IPS-20b (cell line): ENCODE results near the gene CTR9.

ENCODE experiments used
- H3K27ac ChIP-seq: one replicate; pipeline ENCODE4 v1.5.1; 2013; ENCODE audit warnings: low read length
- H3K27me3 ChIP-seq: 2 replicates; pipeline ENCODE4 v1.6.1; 2013; ENCODE audit warnings: mild to moderate bottlenecking, low read length, inconsistent platforms; ENCODE audit not compliant: insufficient read depth
- H3K36me3 ChIP-seq: 2 replicates; pipeline ENCODE4 v1.6.1; 2013; ENCODE audit warnings: low read depth, mild to moderate bottlenecking, inconsistent platforms, low read length, moderate library complexity; ENCODE audit not compliant: insufficient read depth
- H3K4me1 ChIP-seq: 2 replicates; pipeline ENCODE4 v1.6.1; 2013; ENCODE audit warnings: mild to moderate bottlenecking, control low read depth, inconsistent platforms, low read length, moderate library complexity; ENCODE audit not compliant: insufficient read depth
- H3K4me3 ChIP-seq: 2 replicates; pipeline ENCODE4 v1.5.1; 2013; ENCODE audit warnings: mild to moderate bottlenecking, low read length, inconsistent platforms
- H3K9ac ChIP-seq: 2 replicates; pipeline ENCODE4 v1.6.1; 2013; ENCODE audit warnings: low read depth, mild to moderate bottlenecking, inconsistent platforms, low read length, moderate library complexity
- H3K9me3 ChIP-seq: 2 replicates; pipeline ENCODE4 v1.6.1; 2013; ENCODE audit warnings: mild to moderate bottlenecking, low read depth, low read length, inconsistent platforms; ENCODE audit not compliant: insufficient read depth

CTR9 gene

GRCh38 chr11:10725907-10726253, 25.2 kb upstream of the CTR9 start:
- Histone ChIP-seq H3K4me3 (no peak overlapping the region), H3K9ac (no peak overlapping the region), H3K9me3 (no peaks in the 10 kb centered on the region)

GRCh38 chr11:10727146-10727851, 23.7 kb upstream of the CTR9 start:
- Histone ChIP-seq H3K4me3 (no peak overlapping the region), H3K36me3 (no peaks in the 10 kb centered on the region), H3K27ac (no peak overlapping the region), H3K4me1 (peaks cover 3% of the 10 kb centered on the region; the same call in 1 of the 2 replicates), H3K9me3 (no peaks in the 10 kb centered on the region), H3K9ac (no peak overlapping the region), H3K27me3 (no peaks in the 10 kb centered on the region)

More at GRCh38 chr11:10725907-10726253, 25.2 kb upstream of the CTR9 start:
- Histone ChIP-seq H3K36me3 (no peaks in the 10 kb centered on the region), H3K4me1 (peaks cover 3% of the 10 kb centered on the region; the same call in 1 of the 2 replicates), H3K27ac (no peak overlapping the region), H3K27me3 (no peaks in the 10 kb centered on the region)

- Histone ChIP-seq H3K36me3 (no peaks in the 10 kb centered on the region), H3K4me1 (peaks cover 3% of the 10 kb centered on the region; the same call in 1 of the 2 replicates), H3K27ac (no peak overlapping the region), H3K9ac (no peak overlapping the region), H3K27me3 (no peaks in the 10 kb centered on the region), H3K4me3 (peak overlapping the region; percentile 79; the same call in 1 of the 2 replicates), H3K9me3 (no peaks in the 10 kb centered on the region)
Observed at GRCh38 chr11:10728154-10728553, 22.9 kb upstream of the CTR9 start.

- H3K4me3 ChIP-seq: peak overlapping the region; percentile 79
- no peaks in the 10 kb centered on the region for H3K9me3 ChIP-seq
- peak overlapping the region; percentile 56; the same call in 1 of the 2 replicates for H3K9ac ChIP-seq
- H3K36me3 ChIP-seq: no peaks in the 10 kb centered on the region
- peaks cover 3% of the 10 kb centered on the region; the same call in 1 of the 2 replicates for H3K4me1 ChIP-seq
- H3K27me3 ChIP-seq: no peaks in the 10 kb centered on the region
- no peak overlapping the region for H3K27ac ChIP-seq
Observed at GRCh38 chr11:10728789-10729472, 22.1 kb upstream of the CTR9 start.

GRCh38 chr11:10730151-10730550, 20.9 kb upstream of the CTR9 start:
- Histone ChIP-seq H3K9me3 (no peaks in the 10 kb centered on the region), H3K27ac (no peak overlapping the region), H3K9ac (no peak overlapping the region), H3K4me3 (no peak overlapping the region), H3K36me3 (no peaks in the 10 kb centered on the region), H3K4me1 (peaks cover 4% of the 10 kb centered on the region; the same call in 1 of the 2 replicates), H3K27me3 (no peaks in the 10 kb centered on the region)

GRCh38 chr11:10731064-10731680, 19.9 kb upstream of the CTR9 start:
- Histone ChIP-seq H3K4me3 (no peak overlapping the region), H3K9ac (no peak overlapping the region), H3K4me1 (peaks cover 8% of the 10 kb centered on the region; the same call in 1 of the 2 replicates), H3K36me3 (no peaks in the 10 kb centered on the region), H3K9me3 (no peaks in the 10 kb centered on the region), H3K27me3 (no peaks in the 10 kb centered on the region), H3K27ac (no peak overlapping the region)

GRCh38 chr11:10735481-10736475, 15.3 kb upstream of the CTR9 start:
- Histone ChIP-seq H3K9me3 (no peaks in the 10 kb centered on the region), H3K9ac (peak overlapping the region; percentile 56; the same call in 1 of the 2 replicates), H3K36me3 (no peaks in the 10 kb centered on the region), H3K4me1 (peaks cover 5% of the 10 kb centered on the region; the same call in 1 of the 2 replicates), H3K4me3 (peak overlapping the region; percentile 57; the same call in 1 of the 2 replicates), H3K27ac (no peak overlapping the region), H3K27me3 (no peaks in the 10 kb centered on the region)

- Histone ChIP-seq H3K4me1 (no peaks in the 10 kb centered on the region; the same call in 1 of the 2 replicates), H3K27ac (no peak overlapping the region), H3K4me3 (no peak overlapping the region), H3K9me3 (no peaks in the 10 kb centered on the region), H3K9ac (no peak overlapping the region), H3K36me3 (no peaks in the 10 kb centered on the region), H3K27me3 (no peaks in the 10 kb centered on the region)
Observed at GRCh38 chr11:10742460-10743208, 8.4 kb upstream of the CTR9 start.

- Histone ChIP-seq H3K27ac (no peak overlapping the region), H3K4me1 (no peaks in the 10 kb centered on the region; the same call in 1 of the 2 replicates), H3K9me3 (no peaks in the 10 kb centered on the region), H3K27me3 (no peaks in the 10 kb centered on the region), H3K36me3 (no peaks in the 10 kb centered on the region), H3K4me3 (no peak overlapping the region), H3K9ac (no peak overlapping the region)
Observed at GRCh38 chr11:10743354-10744000, 7.6 kb upstream of the CTR9 start.

- Histone ChIP-seq H3K4me1 (no peaks in the 10 kb centered on the region; the same call in 1 of the 2 replicates), H3K4me3 (no peak overlapping the region), H3K27me3 (no peaks in the 10 kb centered on the region), H3K27ac (no peak overlapping the region), H3K9ac (no peak overlapping the region), H3K9me3 (no peaks in the 10 kb centered on the region), H3K36me3 (no peaks in the 10 kb centered on the region)
Observed at GRCh38 chr11:10744206-10744605, 6.8 kb upstream of the CTR9 start.
